Esophagus muscularis mucosa (tissue), 2 donors: ENCODE data around the gene TMEM150C.

Experiments used
- POLR2A ChIP-seq: fragments of 450-650 bp; IDR thresholded peaks from one replicate; pipeline ENCODE4 v1.6.1; 2017; ENCODE audit warnings: antibody characterized with exemption, moderate library complexity, mild to moderate bottlenecking, low read depth
- POLR2AphosphoS5 ChIP-seq, 2 donors: sonication (generic); formaldehyde crosslinking; IDR thresholded peaks; one replicate each; pipeline ENCODE4 v1.6.1; 2017; ENCODE audit warnings: antibody characterized with exemption in 2 of 2

DNA sequence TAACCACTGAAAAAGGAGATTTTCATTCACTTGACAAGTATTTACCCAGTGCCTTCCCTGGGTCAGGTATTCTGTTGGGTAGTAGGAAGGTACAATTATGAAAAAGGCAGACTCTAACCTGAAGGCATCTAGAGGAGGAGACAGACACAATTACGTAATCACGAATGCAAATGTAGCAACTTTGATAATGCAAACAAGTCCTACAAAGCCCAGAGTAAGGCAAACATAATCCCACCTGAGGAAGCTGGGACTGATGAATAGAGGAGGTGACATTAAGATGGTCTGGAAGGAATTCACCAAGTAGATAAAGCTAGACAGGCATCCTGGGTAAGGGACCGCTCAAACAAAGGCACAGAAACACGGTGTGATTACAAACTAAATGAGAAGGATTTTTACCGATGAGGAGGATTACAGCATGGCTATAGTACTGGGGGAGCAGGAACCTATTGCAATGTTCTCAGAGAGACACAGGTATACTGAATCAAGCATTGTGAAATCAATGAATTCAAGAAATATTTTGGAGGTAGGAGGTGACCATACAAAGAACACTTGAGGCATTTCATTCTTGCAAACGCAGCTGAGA, 37.1 kb downstream of the TMEM150C start:
- TF ChIP-seq POLR2A (no peak), POLR2AphosphoS5 (IDR thresholded peaks at IDR 0.05) (no peak)
